Astrocyte (in vitro differentiated cells and primary cell): ENCODE measurements around the gene ENG.

Experiments
- EZH2 ChIP-seq: IDR thresholded peaks from 2 replicates; pipeline ENCODE4 v1.6.1; 2012; ENCODE audit warnings: mild to moderate bottlenecking, low read length, inconsistent platforms; ENCODE audit not compliant: insufficient read depth
- TF ChIP-seq, protein P1 (sequence below): IDR thresholded peaks from 2 replicates; pipeline ENCODE4 v1.5.1; 2011; ENCODE audit warnings: low read depth, mild to moderate bottlenecking, inconsistent platforms, low read length, moderate library complexity; ENCODE audit not compliant: insufficient read depth

DNA sequence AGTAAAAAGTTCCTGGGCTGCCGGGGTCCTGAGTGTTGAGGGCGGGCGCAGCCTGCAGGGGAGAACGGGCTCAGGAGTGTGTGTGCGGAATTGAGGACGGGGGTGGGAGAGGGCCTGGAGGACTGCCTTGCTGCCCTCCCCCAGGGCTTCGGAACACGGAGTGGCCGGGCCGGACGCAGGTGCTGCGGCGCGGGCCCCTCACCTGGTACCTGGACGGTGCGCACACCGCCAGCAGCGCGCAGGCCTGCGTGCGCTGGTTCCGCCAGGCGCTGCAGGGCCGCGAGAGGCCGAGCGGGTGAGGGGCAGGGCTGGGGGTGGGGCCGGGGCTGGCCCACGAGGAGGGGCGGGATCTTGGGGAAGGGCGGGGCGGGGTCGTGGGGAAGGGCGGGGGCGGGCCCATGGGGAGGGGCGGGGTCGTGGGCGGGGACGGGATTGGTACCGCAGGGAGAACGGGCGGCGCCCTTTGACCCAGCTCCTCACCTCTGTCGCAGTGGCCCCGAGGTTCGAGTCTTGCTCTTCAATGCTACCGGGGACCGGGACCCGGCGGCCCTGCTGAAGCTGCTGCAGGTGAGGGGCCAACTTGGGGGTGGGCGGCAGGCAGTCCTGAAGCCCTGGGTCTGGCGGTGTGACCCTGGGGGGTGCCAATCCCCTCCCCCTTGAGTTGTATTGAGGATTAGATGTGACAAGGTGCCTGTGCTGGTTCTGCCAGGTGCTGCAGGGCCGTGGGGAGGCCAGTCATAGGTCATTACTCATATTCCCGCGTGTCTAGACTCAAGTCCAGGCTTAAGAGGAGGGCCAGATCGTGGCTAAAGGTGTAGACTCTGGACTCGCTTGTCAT, 44.7 kb downstream of the ENG start:
- TF ChIP-seq, protein P1, sequence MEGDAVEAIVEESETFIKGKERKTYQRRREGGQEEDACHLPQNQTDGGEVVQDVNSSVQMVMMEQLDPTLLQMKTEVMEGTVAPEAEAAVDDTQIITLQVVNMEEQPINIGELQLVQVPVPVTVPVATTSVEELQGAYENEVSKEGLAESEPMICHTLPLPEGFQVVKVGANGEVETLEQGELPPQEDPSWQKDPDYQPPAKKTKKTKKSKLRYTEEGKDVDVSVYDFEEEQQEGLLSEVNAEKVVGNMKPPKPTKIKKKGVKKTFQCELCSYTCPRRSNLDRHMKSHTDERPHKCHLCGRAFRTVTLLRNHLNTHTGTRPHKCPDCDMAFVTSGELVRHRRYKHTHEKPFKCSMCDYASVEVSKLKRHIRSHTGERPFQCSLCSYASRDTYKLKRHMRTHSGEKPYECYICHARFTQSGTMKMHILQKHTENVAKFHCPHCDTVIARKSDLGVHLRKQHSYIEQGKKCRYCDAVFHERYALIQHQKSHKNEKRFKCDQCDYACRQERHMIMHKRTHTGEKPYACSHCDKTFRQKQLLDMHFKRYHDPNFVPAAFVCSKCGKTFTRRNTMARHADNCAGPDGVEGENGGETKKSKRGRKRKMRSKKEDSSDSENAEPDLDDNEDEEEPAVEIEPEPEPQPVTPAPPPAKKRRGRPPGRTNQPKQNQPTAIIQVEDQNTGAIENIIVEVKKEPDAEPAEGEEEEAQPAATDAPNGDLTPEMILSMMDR: no peak
- no peak for TF ChIP-seq EZH2
